Measurements from ENCODE around the gene TBCA.

The TBCA gene

GRCh38 chr5:77641963-77642737 lies 134.0 kb downstream of the TBCA start:
- DNase-seq = no peak

DNA sequence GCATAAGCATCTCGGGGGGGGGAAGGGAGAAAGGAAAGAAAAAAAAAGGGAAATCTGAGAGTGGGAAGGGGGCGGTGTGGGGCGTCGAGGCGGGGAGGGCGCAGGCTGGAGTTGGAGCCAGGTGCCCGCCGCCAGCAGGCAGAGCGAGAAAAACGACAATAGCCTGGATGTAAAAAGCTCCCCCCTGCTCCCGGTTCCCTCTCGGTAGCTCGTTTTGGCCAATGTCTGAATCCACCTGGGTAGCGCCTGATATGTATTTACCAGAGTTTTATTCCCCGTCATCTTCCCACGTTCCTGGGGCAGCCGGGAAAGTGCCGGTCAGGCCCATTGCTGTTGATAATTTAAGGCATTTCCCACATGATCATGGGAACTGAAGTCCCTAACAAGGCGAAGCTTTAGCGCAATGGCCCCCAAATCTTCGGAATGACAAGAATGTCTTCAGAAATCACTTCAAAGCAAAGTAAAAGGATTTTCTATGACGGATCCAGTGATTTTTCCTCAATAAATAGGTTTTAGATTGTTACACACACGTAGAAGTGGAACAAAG lies 134.7 kb downstream of the TBCA start:
- DNase-seq = no peak
